Stimulated activated CD8-positive, alpha-beta memory T cell treated with anti-CD3 and anti-CD28 coated beads, Interleukin-4, amount 100 ng/mL, for 24 hours (primary cell): ENCODE data around the gene OR2H2.

ENCODE experiments used
- DNase-seq: peaks from one replicate; pipeline ENCODE4 v3.0.0-alpha.2; 2020; ENCODE audit warnings: low read depth

The OR2H2 gene

DNA sequence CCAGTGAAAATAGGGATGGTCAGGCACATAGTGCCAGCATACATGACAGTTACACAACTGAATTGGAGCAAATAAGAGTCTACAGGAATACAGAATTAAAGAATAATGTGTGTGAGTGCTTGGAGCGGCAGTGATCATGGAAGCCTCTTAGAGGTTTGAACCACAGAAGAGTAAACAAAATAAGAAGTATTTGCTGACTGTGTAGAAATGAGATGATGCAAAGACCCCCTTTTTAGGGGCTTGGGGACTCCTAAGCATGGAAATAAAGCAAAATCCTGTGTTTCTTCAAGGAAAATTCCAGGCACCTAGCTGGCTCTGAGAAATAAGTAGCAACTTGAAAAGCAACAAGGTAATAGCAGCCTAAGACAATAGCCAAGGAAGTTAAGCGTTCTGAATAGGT, 6.8 kb downstream of the OR2H2 start:
- DNase-seq: no peak

DNA sequence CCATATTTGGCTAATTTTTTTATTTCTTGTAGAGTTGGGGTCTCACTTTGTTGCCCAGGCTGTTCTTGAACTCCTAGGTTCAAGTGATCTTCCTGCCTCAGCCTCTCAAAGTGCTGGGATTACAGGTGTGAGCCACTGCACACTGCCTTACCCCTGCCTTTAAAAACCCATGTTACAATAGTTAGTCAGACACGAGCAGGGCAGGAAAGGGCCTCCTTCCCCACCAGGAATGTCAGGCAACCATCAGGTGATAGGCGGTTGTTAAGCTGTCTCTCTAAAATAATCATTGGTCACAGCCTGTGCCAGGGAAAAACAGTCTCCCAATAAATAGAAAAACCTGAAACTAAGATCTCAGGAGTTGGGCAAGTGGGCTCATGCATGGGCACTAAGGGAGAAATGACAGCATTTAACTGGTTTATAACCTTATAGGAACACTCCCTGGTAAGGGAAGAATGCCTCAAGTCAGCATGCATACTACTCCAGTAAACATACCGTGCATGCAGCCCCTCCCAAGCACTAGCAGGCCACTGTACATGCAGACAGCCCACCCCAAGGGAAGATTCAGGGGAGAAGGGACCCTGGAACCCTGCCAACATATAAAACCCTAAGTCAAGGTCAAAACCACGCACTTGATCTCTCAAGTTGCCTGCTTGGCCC, 8.4 kb downstream of the OR2H2 start:
- DNase-seq: no peak

DNA sequence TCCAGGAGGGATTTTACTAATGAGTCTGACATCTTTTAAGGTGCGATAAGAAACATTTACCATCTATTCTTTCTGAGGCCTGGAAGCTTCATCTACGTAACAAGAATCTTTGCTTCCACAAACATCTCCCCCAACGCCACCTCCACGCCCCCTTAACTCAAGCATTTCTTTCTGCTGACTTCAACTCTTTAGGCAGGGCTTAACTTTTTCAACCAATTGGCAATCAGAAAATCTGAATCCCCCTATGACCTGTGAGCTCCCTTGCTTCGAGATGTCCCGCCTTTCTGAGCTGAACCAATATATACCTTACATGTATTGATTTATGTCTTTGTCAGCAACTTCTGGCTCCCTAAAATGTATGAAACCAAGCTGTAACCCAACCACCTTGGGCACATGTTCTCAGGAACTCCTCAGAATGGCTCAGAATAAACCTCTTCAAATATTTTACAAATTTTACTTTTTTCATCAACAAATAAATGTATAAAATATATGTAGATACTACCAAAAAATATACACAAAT, 11.5 kb downstream of the OR2H2 start:
- DNase-seq: no peak

DNA sequence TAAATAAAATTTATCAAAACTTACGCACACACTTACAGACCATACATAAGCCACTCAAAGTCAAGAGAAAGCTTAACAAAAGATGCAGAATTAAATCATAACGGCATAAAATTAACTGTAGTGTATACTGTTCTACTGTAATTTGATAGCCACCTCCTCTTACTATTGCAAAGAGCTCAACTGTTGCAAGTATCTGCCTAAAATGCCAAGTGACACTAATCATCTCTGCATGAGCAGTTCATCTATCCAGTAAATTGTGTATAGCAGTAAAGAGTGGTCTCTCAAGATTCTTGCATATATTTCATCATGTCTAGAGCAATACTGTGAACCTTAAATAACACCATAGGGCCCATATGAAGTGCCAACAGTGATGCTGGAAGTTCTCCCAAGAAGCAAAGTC, 12.3 kb downstream of the OR2H2 start:
- no peak for DNase-seq

DNA sequence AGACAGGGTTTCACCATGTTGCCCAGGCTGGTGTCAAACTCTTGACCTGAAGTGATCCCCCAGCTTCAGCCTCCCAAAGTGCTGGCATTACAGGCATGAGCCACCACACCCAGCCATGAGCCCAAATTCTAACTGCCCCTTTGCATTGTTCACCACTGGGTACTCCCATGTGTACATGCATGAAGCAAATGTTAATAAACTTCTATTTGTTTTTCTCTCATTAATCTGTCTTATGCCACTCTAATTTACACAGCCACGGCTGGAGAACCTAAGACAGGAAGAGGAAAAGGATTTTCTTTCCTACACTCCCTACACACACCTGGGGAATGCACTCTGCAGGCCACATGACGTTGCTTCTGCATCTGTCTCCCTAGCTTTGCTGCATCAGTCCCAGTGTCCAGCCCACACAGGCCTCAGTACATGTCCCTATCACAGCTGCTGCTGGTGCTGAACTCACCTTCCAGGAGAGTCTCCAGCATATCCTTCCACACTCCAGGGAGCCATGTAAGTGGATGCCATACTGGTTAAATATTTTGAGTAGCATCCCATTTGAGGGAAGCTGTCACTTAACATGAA, 13.3 kb downstream of the OR2H2 start:
- no peak for DNase-seq

DNA sequence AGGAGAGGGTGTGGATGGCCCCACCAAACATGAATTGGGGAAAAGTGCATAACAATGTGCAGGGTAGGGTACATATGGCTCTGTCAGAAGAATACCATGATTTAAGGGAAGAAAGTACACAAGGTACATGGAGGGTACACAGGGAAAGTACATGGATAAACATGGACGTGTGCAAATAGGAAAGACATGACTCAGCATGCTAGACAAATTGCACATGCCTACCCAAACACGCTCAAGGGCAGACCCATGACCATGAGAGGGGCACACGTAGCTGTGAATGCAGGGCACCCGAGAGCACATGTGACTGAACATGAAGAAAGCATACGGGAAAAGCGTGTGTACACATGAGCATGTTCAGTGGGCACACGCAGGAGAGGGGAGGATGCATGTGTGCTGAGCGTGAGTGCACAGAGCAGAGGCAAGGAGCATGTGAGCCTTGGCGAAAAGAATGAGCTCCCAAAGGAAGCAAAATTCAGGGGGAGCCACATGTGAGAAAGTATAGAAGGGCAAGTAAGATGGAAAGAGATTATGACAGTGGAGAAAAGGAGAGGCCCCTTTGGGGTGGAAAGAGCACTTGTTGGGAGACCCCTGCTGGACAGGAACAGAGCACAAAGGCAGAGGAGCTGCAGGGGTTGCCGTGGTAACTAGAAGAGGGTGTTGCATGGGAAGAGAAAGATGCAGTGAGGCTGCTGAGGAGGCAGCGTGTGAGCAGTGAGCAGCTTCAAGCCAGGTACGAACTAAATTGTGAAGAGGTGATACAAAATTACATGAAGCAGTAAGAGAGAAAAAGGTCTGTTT, 17.8 kb downstream of the OR2H2 start:
- DNase-seq: no peak

DNA sequence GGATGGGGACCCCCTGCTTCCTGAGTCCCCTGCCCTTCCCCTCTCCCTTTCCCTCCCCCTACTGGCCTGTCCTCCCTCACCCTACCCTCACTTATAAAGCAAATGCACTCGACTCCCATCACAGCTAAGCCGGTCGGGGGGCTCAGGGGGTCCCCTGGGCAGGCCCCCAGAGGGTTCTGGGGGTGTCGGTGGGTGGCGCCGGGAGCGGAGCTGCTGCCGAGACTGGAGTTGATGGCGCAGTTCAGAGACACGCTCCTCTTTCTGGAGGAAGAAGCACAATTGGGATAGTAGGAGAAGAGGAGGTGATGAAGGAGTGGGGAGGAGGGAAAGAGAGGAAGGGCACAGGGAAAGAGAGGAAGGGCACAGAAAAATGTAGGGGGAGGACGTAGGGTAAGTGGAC, 18.5 kb downstream of the OR2H2 start:
- DNase-seq: no peak

DNA sequence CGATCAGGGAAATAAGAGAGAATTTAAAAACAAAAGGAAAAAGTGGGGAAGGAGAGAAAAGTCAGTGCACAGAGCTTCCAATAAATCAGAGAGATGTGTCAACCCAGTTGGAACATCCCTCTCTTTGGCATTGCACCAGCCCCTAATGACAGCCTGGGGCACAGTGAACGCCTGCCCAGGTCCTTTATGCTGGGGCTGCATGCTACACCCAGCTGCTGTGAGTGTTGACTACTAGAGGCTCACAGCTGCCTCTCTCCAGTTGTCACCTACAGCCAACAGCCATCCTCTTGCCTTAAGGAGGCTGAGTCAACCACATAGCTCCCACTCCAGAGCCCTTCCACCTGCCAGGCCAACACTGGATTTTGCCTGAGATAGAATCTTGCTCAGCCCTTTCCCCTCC, 19.0 kb downstream of the OR2H2 start:
- DNase-seq: no peak

DNA sequence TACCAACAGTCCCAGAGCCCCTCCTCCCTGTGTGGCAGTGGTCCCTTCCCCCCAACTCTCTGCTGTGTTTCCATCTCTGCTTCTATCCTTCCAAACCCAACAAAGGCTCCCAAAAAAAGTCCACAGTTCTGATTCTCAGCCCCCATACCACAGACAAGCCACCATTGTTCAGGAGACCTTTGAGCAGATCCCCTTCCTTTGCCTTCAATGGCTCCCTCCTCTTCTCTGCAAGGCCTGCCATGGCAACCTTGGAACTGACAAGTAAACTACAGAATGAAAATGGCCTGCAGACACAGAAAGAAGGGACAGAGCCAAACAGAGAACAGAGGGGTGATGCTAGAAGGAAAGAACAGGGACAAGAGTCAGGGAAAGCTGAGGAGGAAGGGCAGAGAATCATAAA, 23.2 kb downstream of the OR2H2 start:
- DNase-seq: no peak

DNA sequence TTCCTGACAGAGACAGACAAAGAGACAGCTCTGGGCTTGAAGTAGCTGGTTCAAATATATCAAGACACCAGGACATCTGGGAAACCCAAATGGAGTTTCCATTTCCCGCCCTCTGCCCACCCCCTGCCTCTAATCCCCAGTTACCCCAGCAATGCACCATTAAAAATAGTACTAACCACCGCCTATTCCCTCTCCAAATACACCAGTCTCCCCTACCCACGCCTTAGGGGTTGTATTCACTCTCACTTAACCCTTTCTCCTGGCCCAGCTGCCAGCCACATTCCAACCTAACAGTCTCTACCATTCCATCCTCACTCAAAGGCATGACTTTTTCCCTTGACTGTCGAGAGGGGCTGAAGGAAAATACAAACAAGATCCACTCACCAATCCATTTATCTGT, 25.6 kb downstream of the OR2H2 start:
- no peak for DNase-seq

DNA sequence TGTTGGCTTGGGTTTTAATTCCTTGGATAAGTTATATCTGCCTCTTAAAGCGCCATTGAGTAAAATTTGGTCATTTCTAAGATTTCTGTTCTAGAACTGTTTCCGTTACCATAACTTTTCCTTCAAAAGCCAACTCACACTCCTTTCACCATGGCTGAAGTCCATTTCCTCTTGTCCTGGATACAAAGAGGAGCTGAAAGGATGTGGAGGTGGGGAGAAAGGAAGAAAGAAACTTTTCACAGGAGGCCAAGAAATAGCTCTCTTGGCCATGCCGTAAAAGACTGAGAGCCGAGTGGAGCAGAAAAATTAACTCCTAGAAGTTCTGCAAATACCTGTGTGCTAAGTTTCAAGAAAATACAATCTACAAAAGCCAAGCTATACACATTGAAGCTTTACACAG, 26.5 kb downstream of the OR2H2 start:
- DNase-seq: no peak

DNA sequence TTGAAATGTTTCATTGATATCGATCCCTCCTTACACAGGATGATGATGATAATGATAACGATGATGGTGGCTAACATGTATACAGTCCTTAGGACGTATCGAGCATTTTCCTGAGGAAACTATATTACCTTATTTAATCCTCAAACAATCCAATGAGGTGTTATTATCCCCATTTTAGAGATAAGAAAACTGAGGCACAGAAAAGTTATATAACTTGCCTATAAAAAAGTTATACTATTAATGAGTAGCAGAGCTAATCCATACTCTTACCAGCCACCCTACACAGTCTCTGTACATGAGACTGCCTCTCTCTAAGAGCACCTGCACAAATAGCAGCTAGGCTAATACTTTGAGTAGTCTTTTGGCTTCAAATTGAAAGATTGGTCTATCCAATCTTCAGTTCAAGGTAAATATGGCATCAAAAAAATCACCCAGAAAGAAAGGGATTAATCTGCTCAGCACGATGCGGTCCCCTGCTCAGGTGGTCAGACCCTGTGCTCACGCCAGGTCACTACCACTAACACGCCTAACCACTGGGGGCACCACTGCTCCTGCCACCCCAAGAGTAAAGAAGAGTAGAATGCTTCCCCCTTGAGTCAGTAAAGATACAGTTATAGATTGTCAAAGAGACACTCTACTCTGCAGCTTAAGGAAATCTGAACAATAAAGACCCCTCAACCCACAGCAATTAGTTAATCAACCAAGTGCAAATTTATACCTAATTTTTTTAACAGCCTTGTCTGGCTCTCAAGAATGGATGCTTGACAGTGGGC, 33.0 kb downstream of the OR2H2 start:
- no peak for DNase-seq

DNA sequence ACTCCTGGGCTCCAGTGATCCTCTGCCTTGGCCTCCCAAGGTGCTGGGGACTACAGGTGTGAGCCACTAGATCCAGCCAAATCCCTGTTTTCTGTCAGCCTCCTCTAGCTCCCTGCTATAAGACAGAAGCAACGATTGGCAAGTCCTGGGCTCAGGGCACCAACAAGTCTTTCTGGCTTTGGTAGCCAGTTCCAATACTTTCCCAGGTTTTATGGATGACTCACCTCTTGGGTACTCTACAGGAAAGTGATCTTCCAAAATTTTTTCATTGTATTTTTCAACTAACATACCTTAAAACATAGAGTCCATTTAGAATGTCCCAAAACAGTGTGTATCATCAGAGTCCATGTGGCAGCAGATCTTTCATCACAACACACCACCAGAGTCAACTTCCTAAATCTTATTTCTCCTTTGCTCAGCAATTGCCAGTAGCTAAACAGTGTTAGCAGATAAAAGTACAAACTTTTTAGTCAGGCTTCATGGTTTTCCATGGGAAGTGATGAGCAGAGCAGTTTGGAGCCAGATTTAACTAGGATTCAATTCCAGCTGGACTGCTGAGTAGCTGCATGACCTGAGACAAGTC, 34.7 kb downstream of the OR2H2 start:
- DNase-seq: no peak

DNA sequence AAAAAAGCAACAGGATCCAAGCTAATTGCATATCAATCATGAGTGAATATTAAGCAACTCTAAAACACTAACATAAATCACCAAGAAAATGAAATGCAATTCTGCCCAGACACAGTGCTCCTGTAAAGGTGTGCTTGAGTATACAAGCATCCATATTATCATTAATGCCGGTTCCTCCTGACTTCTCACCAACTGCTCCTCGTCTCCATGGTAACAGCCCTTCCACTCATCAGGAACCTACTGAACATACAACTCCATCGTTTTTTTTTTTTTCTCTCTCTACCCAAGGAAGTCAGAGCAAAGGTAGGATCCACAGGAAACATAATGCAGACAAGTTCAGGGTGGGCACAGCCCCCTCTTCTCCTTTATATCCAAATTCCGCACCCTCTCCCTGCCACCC, 35.7 kb downstream of the OR2H2 start:
- DNase-seq: no peak

DNA sequence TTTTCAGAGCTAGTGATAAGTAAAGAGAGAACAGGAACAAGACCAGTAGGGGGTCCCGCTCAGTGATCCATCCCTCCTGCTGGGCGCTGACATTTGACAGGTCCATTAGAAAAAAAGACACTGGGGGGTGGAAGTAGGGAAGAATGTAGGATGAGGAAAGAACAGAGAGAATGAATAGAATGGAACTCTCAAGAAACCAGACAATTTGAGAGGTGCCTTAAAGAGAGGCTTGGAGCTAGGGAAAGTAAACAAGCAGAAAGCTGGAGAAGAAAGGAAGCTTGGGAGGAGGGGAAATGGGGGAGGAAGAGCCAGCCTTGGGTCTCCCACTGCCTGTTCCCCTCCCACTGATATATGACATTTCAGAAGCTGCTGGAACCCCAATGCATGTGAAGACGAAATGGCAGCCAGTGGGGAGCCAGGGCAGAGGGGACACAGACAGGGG, 39.6 kb downstream of the OR2H2 start:
- no peak for DNase-seq

DNA sequence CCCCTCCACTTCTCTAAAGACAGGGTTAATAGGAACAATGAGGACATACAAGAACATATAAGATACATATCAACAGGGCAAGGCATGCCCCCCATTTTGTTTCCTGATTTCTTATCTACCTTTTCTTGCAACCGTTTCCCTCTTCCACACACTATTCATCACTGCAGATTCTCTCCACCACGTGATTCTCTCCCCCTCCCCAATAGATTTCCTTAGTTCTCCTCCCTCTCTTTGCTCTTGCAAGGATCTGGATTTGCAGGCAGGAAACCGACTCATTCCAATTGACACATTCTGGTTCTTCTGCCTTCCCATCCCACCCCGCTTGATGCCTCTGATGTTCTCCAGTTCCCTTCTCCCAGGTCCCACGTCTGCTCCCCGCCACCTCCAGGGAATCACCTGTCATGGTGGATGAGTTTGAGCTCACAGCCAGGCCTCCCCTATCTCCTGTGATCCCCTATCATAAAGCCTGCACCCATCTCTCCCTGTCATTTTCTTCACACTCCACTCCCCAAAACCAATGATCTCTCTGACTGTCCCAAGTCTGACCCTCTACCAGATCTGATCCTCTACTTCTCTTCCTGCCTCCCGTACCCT, 40.5 kb downstream of the OR2H2 start:
- DNase-seq: no peak

DNA sequence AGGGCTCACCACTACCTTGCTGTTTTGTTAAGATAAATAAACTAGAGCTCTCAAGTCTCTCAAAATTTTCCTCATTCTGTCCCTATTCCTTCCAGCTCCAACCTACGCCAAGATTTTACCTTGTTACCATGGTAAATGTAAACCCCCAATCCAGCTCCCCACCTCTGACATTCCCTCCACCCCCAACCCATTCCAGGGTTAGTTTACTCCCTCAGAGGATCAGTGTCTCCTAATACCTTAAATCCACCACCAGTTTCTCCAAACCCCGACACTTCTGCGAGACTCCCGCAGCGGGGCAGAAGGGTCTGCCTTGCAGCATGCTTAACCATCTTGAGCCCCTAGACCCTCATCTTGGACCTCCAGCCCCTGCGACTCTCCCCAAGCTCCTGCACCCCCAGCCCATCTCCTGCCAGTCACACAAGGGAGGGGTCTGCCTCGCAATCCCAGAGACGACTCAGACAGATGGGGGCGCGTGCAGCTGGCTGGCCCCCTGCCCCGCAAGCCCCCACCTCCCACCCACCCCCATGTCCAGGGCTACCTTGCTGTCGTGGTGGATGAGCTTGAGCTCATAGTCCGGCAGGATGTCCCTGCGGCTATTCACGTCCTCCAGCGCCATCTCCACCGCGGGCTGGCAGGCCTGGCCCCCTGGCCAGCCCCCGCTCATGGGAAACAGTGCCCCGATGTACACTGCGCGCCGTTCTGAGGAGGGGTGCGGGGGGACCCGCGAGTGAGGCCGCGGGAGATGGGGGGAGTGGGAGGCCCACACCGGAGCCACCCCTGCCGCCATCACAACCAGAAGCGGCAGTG, 42.2 kb downstream of the OR2H2 start:
- no peak for DNase-seq

DNA sequence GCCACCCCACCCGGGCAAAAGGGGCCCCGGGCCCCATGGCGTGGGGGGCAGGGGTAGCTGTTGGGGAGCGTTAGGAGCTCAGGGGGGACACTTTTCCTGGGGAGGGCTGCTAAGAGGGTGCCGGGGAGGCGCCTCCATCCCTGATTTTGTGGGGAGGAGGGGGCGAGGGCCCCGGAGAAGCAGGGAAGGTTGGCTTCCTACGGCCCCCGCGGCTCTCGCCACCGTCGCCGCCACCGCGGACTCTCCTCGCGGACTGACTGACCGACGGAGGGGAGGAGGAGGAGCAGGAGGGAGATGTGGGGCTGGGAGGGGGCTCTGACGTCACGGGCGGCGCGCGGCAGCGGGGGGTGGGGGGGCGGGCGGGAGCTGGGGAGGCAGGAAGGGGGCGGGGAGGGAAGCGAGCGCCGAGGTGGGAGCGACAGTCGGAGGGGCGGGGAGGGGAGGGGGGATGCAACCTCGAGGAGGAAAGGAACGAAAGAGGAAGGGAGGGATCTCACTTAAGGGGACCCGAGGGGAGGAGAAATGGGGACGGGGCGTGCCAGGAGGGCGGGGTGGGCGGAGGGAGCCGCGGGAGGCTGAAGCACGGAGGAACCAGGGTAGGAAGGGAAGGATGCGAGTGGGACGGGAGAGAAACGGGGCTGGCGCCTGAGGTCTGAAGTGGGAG, 43.0 kb downstream of the OR2H2 start:
- no peak for DNase-seq

DNA sequence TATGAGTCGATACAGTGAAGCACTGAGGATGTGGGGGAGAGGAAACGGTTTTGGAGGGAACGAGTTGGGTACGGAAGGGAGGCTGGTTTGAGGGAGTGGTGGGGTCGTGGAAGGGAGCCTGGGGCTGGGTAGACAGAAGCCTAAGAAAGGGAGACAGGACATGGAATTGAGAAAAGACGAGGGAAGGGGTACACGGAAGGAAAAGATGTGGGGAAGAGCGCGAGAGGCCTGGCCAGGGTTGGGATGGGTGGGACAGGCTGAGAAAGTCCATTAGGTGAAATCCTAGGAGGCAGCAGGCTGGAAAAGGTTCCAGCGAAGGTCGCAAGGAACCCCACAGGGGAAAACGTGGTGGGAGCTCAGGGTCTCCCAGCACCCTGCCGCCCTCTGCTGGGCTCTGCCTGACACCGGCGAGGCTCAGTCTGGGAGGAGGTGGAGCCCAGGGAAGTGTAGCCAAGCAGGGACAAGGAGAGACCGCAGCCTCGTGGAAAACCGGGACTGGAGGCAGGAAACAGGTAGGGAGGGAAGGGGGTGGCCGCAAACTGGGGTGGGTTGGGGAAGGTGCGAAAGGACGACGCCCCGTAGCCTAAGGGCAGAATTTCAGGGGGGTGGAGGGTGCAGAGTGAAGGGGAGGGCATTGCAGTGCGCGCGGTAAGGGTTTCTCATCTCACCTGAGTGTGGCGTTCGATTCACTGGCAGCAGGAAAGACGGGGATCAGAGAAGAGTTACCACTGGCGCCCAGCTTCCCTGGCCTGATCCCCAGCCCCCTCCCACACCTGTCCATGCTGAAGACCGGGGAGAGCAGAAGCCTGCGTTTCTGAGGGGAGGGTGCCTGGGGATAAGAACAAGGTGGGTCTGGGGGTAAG, 43.7 kb downstream of the OR2H2 start:
- no peak for DNase-seq
